HFFc6 (cell line): Measurements from ENCODE around the gene EPG5. TPM values are rescaled to one million over a fixed set of nuclear protein-coding genes. Genes with fewer than 3 reads are reported as not detected.

Source experiments
- DNase-seq: peaks from one replicate; pipeline ENCODE4 v3.0.0-alpha.2; 2018
- H3K27ac Mint-ChIP-seq: 2 replicates; pipeline ENCODE4 v1.8.0; 2020; ENCODE audit warnings: mild to moderate bottlenecking, mixed read lengths
- H3K27me3 Mint-ChIP-seq: 2 replicates; pipeline ENCODE4 v1.8.0; 2021; ENCODE audit warnings: mild to moderate bottlenecking, moderate library complexity, mixed read lengths; ENCODE audit not compliant: insufficient read depth
- H3K36me3 Mint-ChIP-seq: 2 replicates; pipeline ENCODE4 v1.8.0; 2021; ENCODE audit warnings: low read depth, mixed read lengths
- H3K4me1 Mint-ChIP-seq: 2 replicates; pipeline ENCODE4 v1.8.0; 2020; ENCODE audit warnings: low read depth, mixed read lengths
- H3K4me3 Mint-ChIP-seq: 2 replicates; pipeline ENCODE4 v1.8.0; 2020; ENCODE audit warnings: mild to moderate bottlenecking, moderate library complexity, mixed read lengths
- H3K9me3 Mint-ChIP-seq: 2 replicates; pipeline ENCODE4 v1.8.0; 2020; ENCODE audit warnings: mild to moderate bottlenecking, mixed read lengths
- CTCF ChIP-seq: fragments of 200-600 bp; sonication (generic); IDR thresholded peaks from 2 replicates; pipeline ENCODE4 v1.5.0; 2021; ENCODE audit warnings: antibody characterized with exemption, mild to moderate bottlenecking
- total RNA-seq, 6 experiments: library from RNA; stranded (reverse); fragmentation: NEBNext Ultra II Directional; extraction: Animal tissue kit (Norgen Biotek cat#: 25700); gene quantifications; 2 replicates in 1 of 6; 3 replicates in 5 of 6; pipeline ENCODE4 v1.2.3, GENCODE V29; 2021

EPG5 gene
- total RNA-seq, 6 experiments from 2014 or later, result 36.8 to 63.6 (median 44.5) TPM

GRCh38 chr18:45839414-45840395 is 127.4 kb downstream of the EPG5 start:
- peak overlapping the region; percentile 6; the same call in 1 of the 2 replicates for H3K4me3 Mint-ChIP-seq
- DNase-seq, result peak; percentile 74
- peaks cover 43% of the 10 kb centered on the region for H3K4me1 Mint-ChIP-seq
- peaks cover 10% of the 10 kb centered on the region for H3K27me3 Mint-ChIP-seq
- no peaks in the 10 kb centered on the region for H3K36me3 Mint-ChIP-seq
- no peaks in the 10 kb centered on the region for H3K9me3 Mint-ChIP-seq
- H3K27ac Mint-ChIP-seq, result peak overlapping the region; percentile 56; the same call in 1 of the 2 replicates
- TF ChIP-seq CTCF, result peak; percentile 88

GRCh38 chr18:45838302-45839070 is 128.6 kb downstream of the EPG5 start:
- H3K27me3 Mint-ChIP-seq, result peaks cover 10% of the 10 kb centered on the region
- no peak for DNase-seq
- TF ChIP-seq CTCF, result no peak
- peaks cover 44% of the 10 kb centered on the region for H3K4me1 Mint-ChIP-seq
- H3K4me3 Mint-ChIP-seq, result no peak overlapping the region
- no peak overlapping the region for H3K27ac Mint-ChIP-seq
- no peaks in the 10 kb centered on the region for H3K36me3 Mint-ChIP-seq
- H3K9me3 Mint-ChIP-seq, result no peaks in the 10 kb centered on the region

- Mint-ChIP-seq H3K27ac (no peak overlapping the region), H3K27me3 (peaks cover 10% of the 10 kb centered on the region), H3K4me3 (no peak overlapping the region), H3K4me1 (peaks cover 39% of the 10 kb centered on the region), H3K36me3 (no peaks in the 10 kb centered on the region), H3K9me3 (no peaks in the 10 kb centered on the region)
- no peak for DNase-seq
- TF ChIP-seq CTCF, result peak; percentile 52; the same call in 1 of the 2 replicates
These were observed 129.7 kb downstream of the EPG5 start for GRCh38 chr18:45837283-45838070.

- H3K36me3 Mint-ChIP-seq, result no peaks in the 10 kb centered on the region
- TF ChIP-seq CTCF, result no peak
- DNase-seq, result no peak
- no peak overlapping the region for H3K4me3 Mint-ChIP-seq
- H3K4me1 Mint-ChIP-seq, result peaks cover 39% of the 10 kb centered on the region
- no peaks in the 10 kb centered on the region for H3K9me3 Mint-ChIP-seq
- H3K27ac Mint-ChIP-seq, result no peak overlapping the region
- H3K27me3 Mint-ChIP-seq, result peaks cover 10% of the 10 kb centered on the region
These were observed 130.6 kb downstream of the EPG5 start for GRCh38 chr18:45836242-45837205.
